A673 (cell line): ENCODE results near the gene IDI2. TPM values are rescaled to one million over a fixed set of nuclear protein-coding genes. Genes with fewer than 3 reads are reported as not detected.
A peak's percentile ranks its signal among the peaks of the same experiment; 100 is the strongest.

Experiments used
- BruUV-seq: library from RNA; stranded (reverse); fragments of 400-500 nt; replicated peaks from 2 replicates; lab custom pipeline; 2021; lab: Mats Ljungman, UMichigan
- CTCF ChIA-PET: fragments of 300-600 bp; sonication (Branson Sonifier 250); formaldehyde crosslinking; loops from one replicate; lab custom pipeline; 2022; ENCODE audit warnings: antibody characterized with exemption; lab: Charles Lee
- POLR2A ChIA-PET: fragments of 300-600 bp; sonication (Branson Sonifier 250); formaldehyde crosslinking; loops from one replicate; lab custom pipeline; 2022; ENCODE audit warnings: antibody characterized with exemption; ENCODE audit not compliant: low non-redundant PET; lab: Charles Lee
- DNase-seq: peaks from one replicate; pipeline ENCODE4 v3.0.0-alpha.2; 2015; ENCODE audit warnings: low spot score
- H3K27ac ChIP-seq: fragments of 200-600 bp; sonication (generic); 2 replicates; pipeline ENCODE4 v1.5.1; 2016; ENCODE audit warnings: mixed run types, low read depth, mild to moderate bottlenecking, mixed read lengths, antibody characterized with exemption, low read length; ENCODE audit not compliant: poor library complexity, severe bottlenecking
- H3K27me3 ChIP-seq: fragments of 200-600 bp; sonication (generic); replicated peaks from 2 replicates; pipeline ENCODE4 v1.6.1; 2017; ENCODE audit warnings: mixed run types, low read depth, mild to moderate bottlenecking, mixed read lengths, antibody characterized with exemption, low read length; ENCODE audit not compliant: insufficient read depth, poor library complexity
- H3K36me3 ChIP-seq: fragments of 200-600 bp; sonication (generic); 2 replicates; pipeline ENCODE4 v1.6.1; 2016; ENCODE audit warnings: mixed run types, mild to moderate bottlenecking, mixed read lengths, antibody characterized with exemption, low read length; ENCODE audit not compliant: insufficient read depth, poor library complexity, severe bottlenecking
- H3K4me1 ChIP-seq: fragments of 200-600 bp; sonication (generic); 2 replicates; pipeline ENCODE4 v1.6.1; 2017; ENCODE audit warnings: mixed run types, mild to moderate bottlenecking, mixed read lengths, antibody characterized with exemption, low read length; ENCODE audit not compliant: insufficient read depth, poor library complexity, severe bottlenecking
- H3K4me3 ChIP-seq: fragments of 200-600 bp; sonication (generic); 2 replicates; pipeline ENCODE4 v1.5.1; 2016; ENCODE audit warnings: low read depth, mixed run types, mild to moderate bottlenecking, mixed read lengths, low read length; ENCODE audit not compliant: poor library complexity, severe bottlenecking
- H3K9me3 ChIP-seq: fragments of 200-600 bp; sonication (generic); 2 replicates; pipeline ENCODE4 v1.6.1; 2016; ENCODE audit warnings: mixed run types, low read depth, mild to moderate bottlenecking, mixed read lengths, antibody characterized with exemption, low read length; ENCODE audit not compliant: poor library complexity, severe bottlenecking
- EZH2 ChIP-seq: fragments of 200-600 bp; sonication (generic); IDR thresholded peaks from 2 replicates; pipeline ENCODE4 v1.6.1; 2017; ENCODE audit warnings: borderline replicate concordance, low read depth, mild to moderate bottlenecking, mixed read lengths, antibody characterized with exemption, low read length; ENCODE audit not compliant: poor library complexity, severe bottlenecking
- intact Hi-C: fragments of 100-400 bp; cut with micrococcal nuclease; formaldehyde crosslinking; loops from one replicate; pipeline ENCODE4 v1.10.0; 2022; ENCODE audit not compliant: unreplicated experiment
- total RNA-seq: library from RNA; stranded (reverse); gene quantifications from 2 replicates; pipeline ENCODE4 v1.2.3, GENCODE V29; 2021
- TF ChIP-seq, protein P1 (sequence below): fragments of 300-800, 200-600 bp; sonication (generic); conservative IDR thresholded peaks from 2 replicates; pipeline ENCODE4 v1.5.1; 2017; ENCODE audit warnings: low read depth, mild to moderate bottlenecking, antibody characterized with exemption, low read length, moderate library complexity, mixed read lengths

IDI2 gene
- total RNA-seq, 1 experiment from 2014 or later: not detected

DNA sequence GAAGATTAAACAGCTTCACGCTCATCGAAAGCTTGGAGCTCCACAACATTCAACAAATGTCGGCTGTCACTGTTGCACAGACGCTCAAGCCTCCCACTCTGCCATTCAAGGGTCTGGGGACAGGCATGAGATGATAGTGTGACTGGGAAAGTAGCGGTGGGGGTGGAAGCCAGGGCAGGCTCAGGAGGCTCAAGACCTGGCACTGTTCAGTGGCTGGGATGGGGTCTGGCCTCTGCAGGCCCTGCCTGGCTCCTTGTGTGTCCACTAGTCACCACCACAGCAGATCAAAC is 50.9 kb downstream of the IDI2 start:
- ChIA-PET CTCF (no interaction called here), POLR2A (interaction anchor here (0.5 kb wide), 1 partner anchor 44 kb away, joined by 6 read pairs; no protein-coding TSS in a partner anchor)
- Histone ChIP-seq H3K27ac (no peak overlapping the region), H3K9me3 (peaks cover 18% of the 10 kb centered on the region), H3K27me3 (no peaks in the 10 kb centered on the region), H3K36me3 (no peaks in the 10 kb centered on the region), H3K4me3 (no peak overlapping the region), H3K4me1 (peaks cover 16% of the 10 kb centered on the region)
- no TSS peak for BruUV-seq
- DNase-seq: no peak
- TF ChIP-seq EZH2: no peak
- TF ChIP-seq, protein P1, sequence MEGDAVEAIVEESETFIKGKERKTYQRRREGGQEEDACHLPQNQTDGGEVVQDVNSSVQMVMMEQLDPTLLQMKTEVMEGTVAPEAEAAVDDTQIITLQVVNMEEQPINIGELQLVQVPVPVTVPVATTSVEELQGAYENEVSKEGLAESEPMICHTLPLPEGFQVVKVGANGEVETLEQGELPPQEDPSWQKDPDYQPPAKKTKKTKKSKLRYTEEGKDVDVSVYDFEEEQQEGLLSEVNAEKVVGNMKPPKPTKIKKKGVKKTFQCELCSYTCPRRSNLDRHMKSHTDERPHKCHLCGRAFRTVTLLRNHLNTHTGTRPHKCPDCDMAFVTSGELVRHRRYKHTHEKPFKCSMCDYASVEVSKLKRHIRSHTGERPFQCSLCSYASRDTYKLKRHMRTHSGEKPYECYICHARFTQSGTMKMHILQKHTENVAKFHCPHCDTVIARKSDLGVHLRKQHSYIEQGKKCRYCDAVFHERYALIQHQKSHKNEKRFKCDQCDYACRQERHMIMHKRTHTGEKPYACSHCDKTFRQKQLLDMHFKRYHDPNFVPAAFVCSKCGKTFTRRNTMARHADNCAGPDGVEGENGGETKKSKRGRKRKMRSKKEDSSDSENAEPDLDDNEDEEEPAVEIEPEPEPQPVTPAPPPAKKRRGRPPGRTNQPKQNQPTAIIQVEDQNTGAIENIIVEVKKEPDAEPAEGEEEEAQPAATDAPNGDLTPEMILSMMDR: no peak
- intact Hi-C loops: no loop called here

DNA sequence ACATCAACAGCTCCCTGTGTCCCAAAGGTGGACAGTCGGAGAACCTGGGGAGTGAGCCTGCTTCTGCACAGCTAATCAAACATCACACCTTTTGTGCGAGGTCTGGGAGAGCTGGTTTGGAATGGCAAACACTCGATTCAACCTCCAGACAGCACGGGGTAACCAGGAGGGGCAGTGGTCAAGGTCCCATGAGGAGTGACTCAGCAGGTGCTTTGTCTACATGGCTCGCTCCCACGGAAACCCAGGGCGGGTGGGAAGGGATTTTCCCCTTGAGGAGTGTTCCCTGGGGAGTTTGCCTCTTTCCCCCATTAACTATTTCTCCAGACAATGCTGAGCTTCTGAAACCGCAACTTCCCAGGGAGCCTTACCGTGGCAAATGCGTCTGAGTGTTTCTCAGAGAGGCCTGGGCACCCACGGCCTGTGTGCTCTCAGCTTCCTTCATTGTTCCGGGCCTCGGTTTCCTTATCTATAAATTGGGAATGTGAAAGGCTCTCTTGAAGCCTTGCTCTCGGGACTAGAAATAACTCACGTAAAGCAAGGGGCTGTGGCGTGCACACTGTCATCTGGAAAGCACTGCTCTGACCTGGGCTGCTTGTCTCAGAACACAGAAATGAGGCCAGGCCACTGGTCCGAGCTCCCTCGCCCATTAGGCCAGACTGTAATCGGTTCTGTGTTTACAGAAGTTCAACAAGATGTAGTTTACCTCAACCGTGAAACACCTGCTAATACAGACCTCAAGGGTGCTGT is 51.4 kb downstream of the IDI2 start:
- peak; percentile 35 for DNase-seq
- peaks cover 15% of the 10 kb centered on the region for H3K9me3 ChIP-seq
- intact Hi-C loops: no loop called here
- H3K27ac ChIP-seq: no peak overlapping the region
- BruUV-seq: no TSS peak
- H3K4me3 ChIP-seq: no peak overlapping the region
- no peaks in the 10 kb centered on the region for H3K36me3 ChIP-seq
- ChIA-PET CTCF (no interaction called here), POLR2A (interaction anchor here (0.5 kb wide), 1 partner anchor 44 kb away, joined by 6 read pairs; no protein-coding TSS in a partner anchor)
- no peak for TF ChIP-seq EZH2
- TF ChIP-seq, protein P1: no peak
- peaks cover 16% of the 10 kb centered on the region for H3K4me1 ChIP-seq
- no peaks in the 10 kb centered on the region for H3K27me3 ChIP-seq

- TF ChIP-seq EZH2: no peak
- TF ChIP-seq, protein P1: no peak
- Histone ChIP-seq H3K36me3 (no peaks in the 10 kb centered on the region), H3K4me1 (peaks cover 16% of the 10 kb centered on the region), H3K27ac (no peak overlapping the region), H3K9me3 (peaks cover under 1% of the 10 kb centered on the region), H3K27me3 (no peaks in the 10 kb centered on the region), H3K4me3 (no peak overlapping the region)
- ChIA-PET CTCF (no interaction called here), POLR2A (no interaction called here)
- no TSS peak for BruUV-seq
- no peak for DNase-seq
- intact Hi-C loops: no loop called here
Measured at GRCh38 chr10:972763-973162, 52.9 kb downstream of the IDI2 start.
